GM18861 (cell line): Measurements from ENCODE around the gene MIS12.

Experiments used
- ATAC-seq: cut with Tn5 transposase; IDR thresholded peaks from one replicate; pipeline ENCODE4 v1.9.1; 2021; ENCODE audit not compliant: unreplicated experiment

MIS12 gene

DNA sequence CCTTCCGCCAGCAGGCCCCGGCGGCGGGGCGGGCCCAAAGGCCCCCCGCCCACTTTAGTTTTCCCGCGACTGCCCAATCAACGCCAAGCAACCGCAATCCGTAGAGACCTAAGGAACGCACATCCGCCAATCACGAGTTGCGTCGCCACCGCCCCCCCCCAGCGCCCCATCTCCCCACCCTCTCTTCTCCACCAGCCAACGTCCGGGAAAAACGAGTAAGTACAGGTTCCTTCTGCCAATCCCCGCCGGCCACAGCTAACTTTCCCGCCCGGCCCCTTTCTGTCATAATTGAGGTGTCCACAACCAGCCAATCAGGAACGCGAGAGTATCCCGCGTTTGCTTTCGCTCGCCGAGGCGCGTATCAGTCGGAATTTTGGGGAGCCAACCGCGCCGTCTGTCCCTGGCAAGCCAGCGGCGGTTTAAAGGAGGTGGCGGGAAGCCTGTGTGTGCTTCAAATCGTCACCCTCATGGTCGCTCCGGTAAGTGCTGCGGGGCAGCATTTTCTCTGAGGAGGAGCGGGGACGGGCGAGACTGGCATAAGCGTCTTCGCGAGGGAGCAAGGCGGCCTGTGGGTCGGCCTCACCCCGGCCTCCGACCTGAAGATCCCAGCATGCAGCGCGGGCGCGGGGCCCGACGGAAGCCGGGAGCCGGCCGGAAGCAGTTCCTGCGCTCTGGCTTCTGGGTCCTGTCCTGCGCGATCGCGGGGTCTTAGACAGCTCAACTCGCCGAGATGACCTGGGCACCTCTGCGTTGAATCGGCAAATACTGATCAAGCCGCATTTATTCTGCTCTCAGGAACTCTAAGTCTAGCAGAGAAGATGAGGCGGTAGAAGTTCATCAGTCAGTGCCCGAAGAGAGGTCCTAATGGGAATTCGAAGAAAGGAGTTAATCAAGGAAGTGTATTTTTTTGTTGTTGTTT is at the start of gene MIS12:
MIS12 (plus strand) TSS at position 361 of the 919 bp plus-strand sequence. CDS start 2,297 bp downstream, outside the sequence.
- peak; percentile 56 for ATAC-seq

- no peak for ATAC-seq
These were observed 48.5 kb upstream of the MIS12 start for GRCh38 chr17:5437721-5438317.

- ATAC-seq, result peak; percentile 71
These were observed 47.5 kb upstream of the MIS12 start, which contains the start of gene C1QBP for GRCh38 chr17:5438716-5439445. Gene C1QBP, minus strand, starts transcription at chr17:5439155. Its CDS starts 82 bp downstream, at chr17:5439073.

DNA sequence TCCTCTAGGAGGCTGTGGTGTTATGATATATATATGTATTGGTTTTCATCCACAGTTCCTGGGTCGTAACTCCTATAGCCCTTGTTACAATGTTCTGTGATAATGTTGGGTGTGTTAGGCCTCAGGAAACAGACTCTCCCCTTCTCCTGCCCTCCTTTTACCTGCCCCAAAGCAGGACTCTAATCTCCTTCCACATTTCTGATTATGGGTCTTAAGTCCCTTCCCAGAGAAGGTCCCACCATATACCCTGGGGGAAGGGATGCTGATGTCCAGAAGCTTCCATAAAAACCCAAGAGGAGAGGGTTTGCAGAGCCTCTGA is 47.0 kb upstream of the MIS12 start:
- ATAC-seq, result no peak

GRCh38 chr17:5443728-5444127 is 42.6 kb upstream of the MIS12 start:
- no peak for ATAC-seq

GRCh38 chr17:5444209-5444608 is 42.2 kb upstream of the MIS12 start:
- no peak for ATAC-seq

DNA sequence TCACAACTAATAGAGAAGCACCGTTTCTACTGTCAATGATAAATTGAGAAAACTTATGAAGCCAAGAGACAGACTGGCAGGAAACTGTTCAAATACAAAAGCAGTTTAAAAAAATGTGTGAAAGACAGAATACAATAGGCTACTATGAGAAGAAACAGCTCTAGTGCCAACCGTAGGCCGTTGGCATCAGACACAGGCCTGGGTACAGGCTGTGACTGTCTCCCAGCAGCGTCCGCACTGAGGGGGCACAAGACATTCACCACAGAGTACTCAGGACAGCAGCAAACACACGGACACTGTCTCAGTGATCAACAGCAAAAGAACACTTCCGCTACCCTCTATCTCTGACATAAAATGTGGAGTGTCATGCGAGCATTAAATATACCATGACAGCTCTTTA is 39.6 kb upstream of the MIS12 start:
- ATAC-seq, result no peak

DNA sequence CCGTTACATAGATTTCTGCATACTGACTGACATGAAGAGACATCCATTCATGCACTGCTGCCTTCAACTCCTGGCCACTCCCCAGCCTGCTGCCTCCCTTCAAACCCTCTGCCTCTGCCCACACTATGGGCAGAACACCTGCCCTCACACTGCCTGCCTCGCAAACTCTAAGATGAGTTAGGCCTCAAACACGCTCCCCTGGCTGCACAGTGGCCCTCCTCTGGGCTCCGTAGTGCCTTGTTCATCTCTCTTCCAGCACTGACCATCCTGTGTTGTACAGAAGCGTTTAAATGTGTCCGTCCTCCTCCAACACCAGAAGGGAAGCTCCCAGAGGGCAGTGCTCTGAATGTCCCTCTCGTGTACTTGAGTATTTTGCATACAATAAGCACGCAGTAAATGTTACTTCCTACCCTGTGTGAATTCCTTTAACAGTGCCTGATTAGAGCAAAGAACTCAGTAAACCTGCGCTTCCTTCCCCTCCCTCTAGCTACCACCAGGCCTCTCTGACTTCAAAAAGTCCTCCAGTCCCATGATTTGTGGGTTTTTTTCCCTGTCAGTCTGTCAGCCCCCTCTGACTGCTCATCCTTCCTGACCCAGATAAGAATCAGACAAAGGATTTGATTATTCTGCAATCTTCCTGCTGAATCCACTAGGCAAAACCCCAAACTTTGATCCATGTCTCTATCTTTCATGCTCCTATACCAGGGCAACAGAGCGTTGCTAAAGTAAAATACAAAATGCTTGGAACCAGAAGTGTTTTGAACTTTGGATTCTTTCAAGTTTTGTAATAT is 21.5 kb upstream of the MIS12 start:
- ATAC-seq, result no peak

DNA sequence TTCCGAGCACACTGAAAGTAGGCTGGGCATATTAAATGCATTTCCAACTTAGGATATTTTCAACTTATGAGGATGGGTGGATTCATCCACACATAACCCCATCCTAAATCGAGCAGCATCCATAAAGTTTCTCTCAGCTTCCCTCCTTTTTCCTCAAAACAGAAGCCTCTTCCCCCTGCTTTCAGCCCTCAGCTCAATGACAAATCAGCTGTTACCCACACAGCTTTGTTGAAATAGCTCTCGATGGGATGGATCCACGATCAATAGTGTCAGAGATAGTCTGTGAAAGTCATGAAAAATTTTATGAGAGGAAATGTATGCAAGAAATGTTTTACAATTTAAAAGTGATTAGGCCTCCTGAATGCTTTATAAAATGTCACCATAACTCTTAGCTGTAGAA is 20.1 kb upstream of the MIS12 start:
- ATAC-seq, result no peak

DNA sequence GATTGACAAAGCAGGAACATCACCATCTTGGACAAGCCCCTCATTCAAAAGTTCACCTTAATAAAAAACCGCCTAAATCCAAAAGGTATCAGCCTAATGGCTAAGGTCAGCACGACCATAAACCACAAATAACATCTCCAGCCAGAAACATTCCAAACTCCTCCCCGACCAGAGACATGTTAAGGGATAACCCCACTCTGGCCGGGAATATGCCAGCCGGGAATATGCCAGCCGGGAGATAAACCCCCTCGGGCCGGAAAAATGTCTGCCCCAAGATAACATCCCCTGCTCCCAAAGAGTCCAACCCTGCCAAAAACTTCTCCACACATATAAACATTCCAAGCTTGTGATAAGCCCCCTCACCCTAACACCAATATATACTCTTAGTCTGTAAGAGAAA is 18.9 kb upstream of the MIS12 start:
- ATAC-seq, result no peak

GRCh38 chr17:5468075-5468473 is 18.3 kb upstream of the MIS12 start:
- ATAC-seq, result no peak

- no peak for ATAC-seq
These were observed 13.9 kb upstream of the MIS12 start for GRCh38 chr17:5472511-5472910.

DNA sequence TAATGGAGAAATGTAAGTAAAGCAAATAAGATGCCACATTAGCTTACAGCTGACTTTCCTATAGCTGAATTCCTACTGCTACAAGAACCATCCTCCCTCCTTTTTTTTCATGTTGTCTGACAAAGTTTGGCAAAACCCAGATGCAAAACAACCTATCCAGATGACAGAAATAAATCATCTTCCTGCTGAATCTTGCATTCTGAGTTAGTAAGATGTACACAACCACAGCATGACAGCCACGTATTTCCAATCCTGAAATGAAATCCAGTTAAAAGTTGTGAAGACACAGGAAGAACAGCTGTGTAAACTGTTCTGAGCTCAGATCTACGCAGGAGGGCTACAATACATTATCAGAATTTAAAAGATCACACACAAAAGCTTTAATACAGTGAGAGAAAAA is 12.5 kb upstream of the MIS12 start:
- ATAC-seq, result no peak

DNA sequence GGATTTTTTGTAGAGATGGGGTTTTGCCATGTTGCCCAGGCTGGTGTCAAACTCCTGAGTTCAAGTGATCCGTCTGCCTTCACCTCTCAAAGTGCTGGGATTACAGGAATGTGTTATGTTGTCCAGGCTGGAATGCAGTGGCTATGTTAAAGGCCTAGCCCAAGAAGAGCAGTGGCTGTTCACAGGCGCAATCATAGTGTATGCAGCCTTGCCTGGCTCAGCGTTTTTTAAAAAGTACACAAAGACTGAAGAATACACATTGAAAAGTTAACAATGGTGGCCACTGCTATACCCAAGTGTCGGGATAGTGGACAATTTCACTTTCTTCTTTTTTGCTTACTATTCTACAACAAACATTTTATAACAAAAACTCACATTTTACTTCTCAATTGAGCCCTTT is 7.4 kb upstream of the MIS12 start:
- no peak for ATAC-seq

DNA sequence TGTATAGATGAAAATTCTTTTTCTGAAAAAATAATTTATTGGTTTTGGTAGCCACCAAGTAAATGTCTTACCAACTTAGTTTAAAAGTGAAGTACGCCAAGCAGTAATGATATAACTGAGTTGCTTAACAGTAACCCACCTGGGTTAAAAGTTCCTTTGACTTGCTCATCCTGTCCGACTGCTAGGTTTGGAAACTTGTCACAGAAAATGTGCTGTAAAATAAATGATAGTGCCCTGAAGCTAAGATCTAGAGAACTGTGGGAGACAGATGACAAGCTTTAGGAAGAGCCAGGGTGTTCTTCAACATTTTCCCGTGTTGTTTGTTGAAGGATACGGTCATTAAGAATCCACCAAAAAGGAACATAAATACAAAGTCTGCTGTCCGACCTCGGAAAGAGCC is 5.4 kb upstream of the MIS12 start:
- ATAC-seq, result no peak

DNA sequence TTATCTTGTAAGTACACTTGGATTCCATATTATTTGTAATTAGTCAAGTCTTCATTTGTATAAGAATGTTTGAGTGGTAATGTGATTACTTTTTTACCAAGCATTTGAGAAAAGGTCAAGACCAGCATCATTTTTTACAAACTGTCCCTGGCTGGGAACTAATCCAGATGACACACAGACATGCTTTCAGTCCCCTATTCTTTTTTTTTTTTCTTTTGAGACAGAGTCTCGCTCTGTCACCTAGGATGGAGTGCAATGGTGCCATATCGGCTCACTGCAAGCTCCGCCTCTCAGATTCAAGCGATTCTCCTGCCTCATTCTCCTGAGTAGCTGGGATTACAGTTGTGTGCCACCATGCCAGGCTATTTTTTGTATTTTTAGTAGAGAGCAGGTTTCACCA is 4.9 kb upstream of the MIS12 start:
- ATAC-seq, result no peak

- peak; percentile 26 for ATAC-seq
These were observed 828 bp upstream of the MIS12 start, which contains the start of gene DERL2 for GRCh38 chr17:5485270-5486205. Gene DERL2, minus strand, starts transcription at chr17:5486178. Its CDS starts 17 bp downstream, at chr17:5486161.

DNA sequence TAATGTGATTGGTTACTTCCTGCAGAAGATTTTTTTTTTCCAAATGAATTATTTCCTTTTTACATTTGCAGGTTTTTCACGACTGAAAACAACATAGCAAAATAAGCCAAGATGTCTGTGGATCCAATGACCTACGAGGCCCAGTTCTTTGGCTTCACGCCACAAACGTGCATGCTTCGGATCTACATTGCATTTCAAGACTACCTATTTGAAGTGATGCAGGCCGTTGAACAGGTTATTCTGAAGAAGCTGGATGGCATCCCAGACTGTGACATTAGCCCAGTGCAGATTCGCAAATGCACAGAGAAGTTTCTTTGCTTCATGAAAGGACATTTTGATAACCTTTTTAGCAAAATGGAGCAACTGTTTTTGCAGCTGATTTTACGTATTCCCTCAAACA is 2.4 kb downstream of the MIS12 start:
- no peak for ATAC-seq

DNA sequence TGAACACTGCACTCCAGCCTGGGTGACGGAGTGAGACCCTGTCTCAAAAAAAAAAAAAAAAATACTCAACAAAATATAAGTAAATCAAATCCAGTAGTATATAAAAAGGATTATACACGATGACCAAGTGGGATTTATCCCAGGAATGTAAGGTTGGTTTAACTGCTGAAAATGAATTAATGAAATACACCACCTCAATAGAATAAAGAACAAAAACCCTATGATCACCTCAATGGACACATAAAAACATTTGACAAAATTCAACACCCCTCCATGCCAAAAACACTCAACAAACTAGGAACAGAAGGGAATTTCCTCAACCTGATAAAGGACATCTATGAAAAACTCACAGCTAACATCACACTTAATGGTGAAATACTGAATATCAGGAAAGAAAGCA is 6.6 kb downstream of the MIS12 start:
- ATAC-seq, result no peak
